EH (cell line): ENCODE measurements around the gene STK4.

Experiments
- DNase-seq: peaks from one replicate; pipeline ENCODE4 v3.0.0-alpha.2; 2015; ENCODE audit warnings: low read depth

STK4 gene

DNA sequence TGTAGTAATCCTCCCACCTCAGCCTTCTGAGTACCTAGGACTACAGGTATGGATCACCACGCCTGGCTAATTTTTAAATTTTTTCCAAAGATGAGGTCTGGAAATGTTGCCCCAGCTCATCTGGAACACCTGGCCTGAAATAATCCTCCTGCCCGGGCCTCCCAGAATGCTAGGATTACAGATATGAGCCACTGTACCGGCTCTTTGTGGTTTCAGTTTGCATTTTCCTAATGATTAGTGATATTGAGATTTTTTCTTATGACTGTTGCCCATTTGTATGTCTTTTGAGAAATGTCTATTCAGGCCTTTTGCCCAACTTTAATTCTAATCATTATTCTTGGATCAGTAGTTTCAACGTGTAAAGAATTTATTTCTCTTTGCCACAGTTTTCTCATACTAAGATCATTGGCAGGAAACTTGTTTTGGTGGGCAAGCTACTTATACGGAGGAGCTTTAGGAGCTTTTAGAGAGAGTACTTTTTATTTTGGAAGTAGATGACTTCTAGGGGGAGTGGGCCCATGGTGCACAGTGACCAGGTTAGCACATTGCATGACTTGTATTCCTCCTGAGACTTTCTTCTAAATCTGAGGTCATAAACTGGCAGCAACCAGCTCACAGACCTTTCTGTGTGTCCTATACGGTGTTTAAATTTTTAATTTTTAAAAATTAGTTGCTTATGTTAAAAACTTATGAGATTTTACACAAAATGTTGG is 62.3 kb downstream of the STK4 start:
- DNase-seq, result no peak

DNA sequence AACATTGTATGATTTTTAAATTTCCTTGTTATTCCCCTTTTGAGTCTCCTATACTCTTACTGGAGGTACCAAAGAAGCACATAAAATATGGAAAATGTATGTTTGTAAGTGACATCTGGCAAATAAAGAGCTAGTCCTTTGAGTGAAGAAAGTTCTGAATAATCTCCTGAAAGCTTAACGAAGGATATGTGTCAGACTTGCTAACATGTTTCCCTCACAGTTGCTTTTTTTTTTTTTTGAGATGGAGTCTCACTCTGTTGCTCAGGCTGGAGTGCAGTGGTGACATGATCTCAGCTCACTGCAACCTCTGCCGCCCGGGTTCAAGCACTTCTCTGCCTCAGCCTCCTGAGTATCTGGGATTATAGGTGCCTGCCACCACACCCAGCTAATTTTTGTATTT is 63.6 kb downstream of the STK4 start:
- no peak for DNase-seq

DNA sequence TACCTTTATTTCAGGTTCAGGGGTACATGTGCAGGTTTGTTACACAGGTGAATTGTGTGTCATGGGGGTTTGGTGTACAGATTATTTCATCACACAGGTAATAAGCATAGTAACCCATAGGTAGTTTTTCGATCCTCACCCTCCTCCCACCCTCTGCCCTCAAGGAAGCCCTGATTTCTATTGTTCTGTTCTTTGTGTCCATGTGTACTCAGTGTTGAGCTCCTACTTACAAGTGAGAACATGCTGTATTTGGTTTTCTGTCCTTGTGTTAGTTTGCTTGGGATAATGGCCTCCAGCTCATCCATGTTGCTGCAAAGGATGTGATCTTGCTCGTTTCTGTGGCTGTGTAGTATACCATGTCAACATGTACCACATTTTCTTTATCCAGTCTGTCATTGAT is 66.0 kb downstream of the STK4 start:
- DNase-seq, result no peak

DNA sequence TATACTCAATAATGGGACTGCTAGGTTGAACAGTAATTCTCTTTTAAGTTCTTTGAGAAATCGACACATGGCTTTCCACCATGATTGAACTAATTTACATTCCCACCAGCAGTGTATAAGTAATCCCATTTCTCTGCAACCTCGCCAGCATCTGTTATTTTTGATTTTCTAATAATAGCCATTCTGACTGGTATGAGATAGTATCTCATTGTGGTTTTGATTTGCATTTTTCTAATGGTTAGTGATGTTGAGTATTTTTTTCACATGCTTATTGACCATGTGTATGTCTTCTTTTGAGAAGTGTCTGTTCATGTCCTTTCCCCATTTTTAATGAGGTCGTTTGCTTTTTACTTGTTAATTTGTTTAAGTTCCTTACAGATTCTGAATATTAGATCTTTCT is 66.5 kb downstream of the STK4 start:
- peak; percentile 78 for DNase-seq

DNA sequence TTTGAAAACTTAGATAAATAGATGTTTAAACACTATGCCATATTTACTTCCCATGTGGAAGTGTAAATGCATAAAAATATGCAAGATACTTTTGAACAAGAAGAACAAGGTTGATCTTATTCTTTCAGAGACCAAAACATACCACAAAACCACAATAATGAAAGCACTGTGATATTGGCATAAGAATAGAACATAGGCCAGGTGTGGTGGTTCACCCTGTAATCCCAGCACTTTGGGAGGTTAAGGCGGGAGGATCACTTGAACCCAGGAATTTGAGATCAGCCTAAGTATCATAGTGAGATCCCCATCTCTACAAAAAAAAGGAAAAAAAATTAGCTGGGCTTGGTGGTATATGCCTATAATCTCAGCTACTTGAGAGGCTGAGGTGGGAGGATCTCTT is 68.1 kb downstream of the STK4 start:
- no peak for DNase-seq

DNA sequence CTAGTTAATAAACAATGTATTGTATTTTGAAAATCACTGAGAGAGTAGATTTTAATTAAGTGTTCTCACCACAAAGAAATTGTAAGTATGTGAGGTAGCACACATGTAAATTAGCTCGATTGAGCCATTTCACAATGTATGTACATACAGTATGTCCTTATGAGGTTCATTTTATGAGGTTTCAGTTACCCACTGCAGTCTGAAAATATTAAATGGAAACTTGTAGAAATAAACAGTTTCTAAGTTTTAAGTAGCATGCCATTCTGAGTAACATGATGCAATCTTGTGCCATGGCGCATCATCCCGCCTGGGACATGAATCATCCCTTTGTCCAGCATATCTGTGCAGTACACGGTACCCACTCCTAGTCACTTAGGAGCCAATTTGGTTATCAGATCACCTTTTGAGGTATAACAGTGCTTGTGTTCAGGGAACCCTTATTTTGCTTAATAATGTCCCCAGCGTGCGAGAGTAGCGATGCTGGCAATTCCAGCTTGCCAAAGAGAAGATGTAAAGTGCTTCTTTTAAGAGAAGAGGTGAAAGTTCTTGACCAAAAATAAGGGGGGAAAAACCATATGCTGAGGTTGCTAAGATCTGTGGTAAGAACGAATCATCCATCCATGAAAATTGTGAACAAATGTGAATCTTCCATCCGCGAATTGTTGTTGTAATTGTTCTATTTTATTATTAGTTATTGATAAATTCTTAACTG is 69.9 kb downstream of the STK4 start:
- peak; percentile 91 for DNase-seq

DNA sequence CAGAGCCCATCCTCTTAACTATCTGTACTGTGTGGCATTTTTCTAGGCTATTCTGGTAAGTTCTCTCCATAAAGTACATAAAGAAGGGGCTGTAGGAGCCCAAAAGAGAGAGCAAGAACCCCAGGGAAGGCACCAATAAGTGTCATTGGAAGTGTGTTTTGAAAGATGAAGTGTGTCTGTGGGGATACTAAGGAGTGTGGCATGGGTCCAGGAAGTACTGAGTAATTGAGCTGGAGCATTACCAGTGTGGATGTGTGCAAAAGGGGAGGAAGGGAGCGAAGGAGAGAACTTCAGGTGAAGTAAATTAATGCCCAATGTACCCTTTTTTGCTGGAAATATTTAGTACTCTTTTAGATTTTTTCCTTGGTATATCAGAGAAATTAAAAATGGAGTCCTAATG is 70.7 kb downstream of the STK4 start:
- DNase-seq, result peak; percentile 73

DNA sequence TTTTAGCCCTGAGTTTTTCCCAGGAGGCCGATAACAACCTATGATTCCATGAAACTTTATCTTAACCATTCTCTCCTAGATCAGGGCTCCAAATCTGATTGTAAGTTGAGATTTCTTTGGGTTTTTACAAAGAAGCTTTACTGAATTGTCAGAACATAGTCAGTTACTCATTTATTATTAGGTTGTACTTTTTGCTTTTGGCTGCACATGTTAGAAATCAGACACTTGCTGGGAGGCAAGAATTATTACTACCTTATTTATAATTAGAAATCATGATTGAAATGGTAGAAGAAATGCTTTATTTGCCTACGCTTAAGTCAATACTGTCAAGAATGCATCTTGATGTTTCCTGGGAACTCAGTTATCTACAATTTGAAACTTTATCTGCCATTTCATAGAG is 71.3 kb downstream of the STK4 start:
- DNase-seq, result no peak

DNA sequence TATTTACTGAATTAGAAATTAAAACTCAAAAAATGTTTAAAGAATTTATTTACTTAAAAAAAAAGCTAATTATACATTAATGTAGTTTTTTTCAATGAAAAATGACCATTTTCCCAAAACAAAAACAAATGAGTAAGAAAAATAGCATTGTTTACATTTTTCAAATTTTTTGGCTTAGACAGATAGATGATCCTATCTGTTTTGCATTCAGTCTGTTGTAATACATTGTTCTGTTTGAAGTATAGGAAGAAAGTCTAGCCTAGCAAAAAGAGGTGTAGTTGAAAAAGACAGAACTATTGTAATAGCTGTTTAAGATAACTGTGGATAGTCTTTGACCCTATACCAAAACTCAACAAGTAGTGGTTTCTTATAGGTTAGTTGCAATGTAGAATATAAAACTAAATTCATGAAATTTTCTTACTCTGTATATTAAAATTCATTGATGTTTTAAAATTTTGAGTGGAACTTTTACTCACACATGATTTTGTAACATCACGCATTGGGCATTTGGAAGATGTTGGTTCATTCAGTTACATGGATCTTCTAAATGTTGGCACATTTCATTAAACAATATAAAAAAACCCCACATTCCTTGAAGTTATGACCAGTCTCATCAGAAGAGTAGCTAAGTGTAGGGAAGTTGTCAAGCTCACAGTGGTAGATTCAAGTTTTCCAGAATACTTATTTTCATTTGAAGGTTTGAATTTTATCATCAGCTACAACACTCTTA is 72.6 kb downstream of the STK4 start:
- peak; percentile 44 for DNase-seq

DNA sequence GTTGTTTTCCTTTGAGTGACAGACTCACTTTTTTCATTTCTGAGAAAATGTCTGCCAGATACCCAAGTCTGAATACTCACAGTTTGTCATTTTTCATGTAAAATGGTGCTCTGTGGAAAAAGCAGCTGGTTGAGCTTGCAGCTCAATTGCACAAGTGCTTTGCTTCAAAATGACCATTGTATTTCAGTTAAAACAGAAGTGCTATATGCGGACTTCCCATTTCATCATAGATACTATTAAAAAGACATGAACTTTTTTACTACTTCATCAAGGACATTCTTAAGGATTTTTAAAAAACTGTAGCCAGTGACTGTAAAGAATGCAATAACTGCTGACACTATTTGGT is 73.1 kb downstream of the STK4 start:
- no peak for DNase-seq

DNA sequence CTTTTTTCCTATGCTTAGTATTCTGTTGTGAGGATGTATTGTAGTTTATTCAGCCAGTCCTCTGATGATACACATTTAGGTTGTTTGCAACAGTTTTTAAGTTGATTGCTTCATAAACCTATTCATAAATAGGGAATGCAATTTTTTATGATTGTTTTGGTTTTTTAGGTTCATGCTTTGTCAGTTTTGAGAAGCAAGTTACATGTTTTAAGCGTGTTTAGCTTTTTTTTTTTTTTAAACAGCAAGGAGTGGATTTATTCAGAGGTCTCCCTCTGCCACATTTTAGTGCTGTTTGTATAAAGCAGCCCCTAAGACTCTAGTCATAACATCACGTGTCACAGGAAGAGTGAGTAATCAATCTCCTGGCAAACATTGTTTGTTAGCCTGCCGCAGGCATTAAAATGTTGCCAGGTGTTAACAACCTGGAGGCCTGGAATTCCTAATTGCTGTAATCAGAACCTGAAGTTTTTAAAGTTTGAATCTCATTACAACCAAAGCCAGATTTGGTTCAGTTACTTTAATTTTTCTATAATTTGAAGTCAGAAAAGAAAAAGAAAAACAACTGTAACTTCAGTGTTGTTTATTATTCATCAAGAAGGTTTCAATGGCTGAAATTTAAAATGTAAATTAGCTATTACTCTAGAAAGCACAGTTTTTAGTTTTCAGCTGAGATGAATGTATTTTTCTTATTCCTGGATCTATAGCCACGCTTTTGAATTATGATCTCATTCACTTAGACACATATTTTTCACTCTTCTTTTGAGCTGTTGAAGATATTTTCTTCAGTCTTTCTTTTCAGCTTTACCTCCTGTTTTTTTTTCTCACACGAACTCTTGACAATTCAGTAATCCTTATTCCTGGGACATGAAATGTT is 75.4 kb downstream of the STK4 start:
- DNase-seq, result peak; percentile 58

DNA sequence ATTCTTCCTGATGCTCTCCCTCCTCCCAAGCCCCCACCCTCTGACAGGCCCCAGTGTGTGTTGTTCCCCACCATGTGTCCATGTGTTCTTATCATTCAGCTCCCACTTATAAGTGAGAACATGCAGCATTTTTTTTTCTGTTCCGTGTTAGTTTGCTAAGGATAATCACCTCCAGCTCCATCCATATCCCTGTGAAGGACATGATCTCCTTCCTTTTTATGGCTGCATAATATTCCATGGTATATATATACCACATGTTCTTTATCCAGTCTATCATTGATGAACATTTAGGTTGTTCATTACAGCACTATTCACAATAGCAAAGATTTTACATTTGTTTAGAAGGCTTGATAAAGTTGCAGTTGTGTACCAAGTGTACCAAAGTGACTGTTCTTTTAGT is 76.7 kb downstream of the STK4 start:
- no peak for DNase-seq

DNA sequence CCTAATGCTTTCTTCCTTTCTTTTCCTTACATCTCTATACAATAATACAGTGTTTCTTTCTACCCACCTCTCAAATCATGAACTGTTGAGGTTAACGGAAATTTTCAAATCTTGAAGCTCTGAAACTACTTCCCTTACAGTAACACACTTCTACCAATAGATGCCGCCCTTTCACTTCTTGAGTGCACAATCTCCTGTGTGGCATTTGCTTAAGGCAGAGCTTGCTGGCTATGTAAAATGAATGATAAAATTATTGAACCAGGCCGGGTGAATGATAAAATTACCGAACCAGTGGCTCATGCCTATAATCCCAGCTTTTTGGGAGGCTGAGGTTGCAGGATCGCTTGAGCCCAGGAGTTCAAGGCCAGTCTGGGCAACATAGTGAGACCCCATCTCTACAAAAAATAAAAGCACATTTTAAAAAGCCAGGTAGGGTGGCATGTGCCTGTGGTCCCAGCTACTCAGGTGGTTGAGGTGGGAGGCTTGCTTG is 77.8 kb downstream of the STK4 start:
- peak; percentile 81 for DNase-seq

DNA sequence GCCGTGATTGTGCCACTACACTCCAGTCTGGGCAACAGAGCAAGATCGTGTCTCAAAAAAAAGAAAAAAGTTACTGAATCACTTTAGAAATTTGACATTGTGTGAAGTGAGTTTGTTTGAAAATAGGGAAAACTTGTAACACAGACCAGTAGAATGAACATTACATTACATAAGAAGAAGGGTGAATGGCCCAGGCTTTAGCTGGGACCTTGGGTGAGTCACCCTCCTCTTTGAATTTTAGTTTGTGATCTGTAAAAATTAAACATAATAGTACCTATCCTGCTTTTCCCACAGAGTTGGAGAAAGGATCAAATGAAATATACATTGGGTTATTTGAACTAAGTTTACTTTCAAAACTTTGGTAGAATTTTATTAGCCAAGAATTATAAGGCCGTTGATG is 78.3 kb downstream of the STK4 start:
- peak; percentile 17 for DNase-seq

DNA sequence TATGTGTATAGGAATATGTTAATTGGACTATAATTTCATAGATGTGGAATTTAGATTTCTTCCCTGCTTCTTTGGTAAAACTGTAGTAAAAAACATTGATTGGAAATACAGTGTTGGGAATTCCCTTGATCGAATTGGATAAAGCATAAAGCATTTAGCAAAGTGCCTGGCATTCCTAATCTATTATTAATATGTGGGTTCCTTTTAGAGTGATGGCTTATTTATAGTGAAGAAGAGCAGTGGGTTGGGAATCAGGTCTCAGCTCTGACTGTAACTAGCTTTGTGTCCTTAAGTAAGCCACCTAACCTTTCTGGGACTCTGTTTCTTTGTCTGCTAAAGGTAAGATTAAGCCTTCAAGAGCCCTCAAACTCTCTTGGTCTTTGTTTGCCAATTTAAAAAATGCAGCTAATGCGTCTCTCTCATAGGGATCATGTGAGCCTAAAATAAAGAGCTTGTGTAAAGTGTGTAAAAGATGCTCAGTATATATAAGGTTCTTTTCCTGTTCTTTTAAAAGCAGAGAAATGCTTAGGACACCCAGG is 81.3 kb downstream of the STK4 start:
- DNase-seq, result peak; percentile 30

DNA sequence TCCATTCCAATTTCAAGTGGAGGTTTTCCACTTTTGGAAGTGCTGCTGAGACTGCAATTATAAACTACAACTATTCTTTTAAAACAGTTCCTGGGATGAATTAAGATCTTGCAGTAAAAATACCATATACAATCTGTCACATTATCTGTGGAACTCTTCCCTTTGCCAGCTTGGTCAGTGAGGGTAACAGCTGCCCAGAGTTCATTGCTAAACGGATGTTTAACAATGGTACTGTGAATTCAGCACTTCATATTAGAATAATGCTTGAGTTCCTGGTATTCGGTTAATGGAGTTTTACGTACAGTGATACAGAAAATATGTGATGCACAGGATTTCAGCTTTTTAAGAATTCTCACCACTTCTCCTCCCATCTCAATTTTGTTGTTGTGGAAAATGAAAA is 83.1 kb downstream of the STK4 start:
- no peak for DNase-seq

DNA sequence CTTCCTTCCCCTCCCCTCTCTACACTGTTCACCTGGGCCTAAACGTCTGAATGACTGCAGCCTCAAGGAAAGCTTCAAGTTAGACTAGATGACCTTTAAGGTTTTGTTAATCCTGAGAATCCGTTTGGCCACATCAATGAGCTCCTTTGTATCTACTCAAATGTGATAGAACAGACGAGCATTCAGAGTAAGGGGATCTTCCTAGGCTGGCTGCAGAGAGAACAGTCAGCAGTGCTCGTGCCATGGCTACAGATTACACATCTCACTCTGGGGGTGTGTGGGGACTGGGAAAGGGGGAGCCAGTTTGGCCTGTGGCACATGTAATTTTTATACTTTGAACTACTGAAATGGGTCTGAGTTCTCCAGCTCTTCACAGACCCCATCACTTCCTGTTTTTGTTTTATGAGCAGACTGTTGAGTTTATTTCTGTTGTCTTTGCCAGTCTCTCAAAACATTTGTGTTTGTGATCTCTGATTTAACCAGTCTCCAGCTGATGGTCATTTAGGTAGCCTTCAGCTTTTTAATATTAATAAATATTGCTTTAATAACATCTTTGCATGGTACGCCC is 83.7 kb downstream of the STK4 start:
- no peak for DNase-seq

DNA sequence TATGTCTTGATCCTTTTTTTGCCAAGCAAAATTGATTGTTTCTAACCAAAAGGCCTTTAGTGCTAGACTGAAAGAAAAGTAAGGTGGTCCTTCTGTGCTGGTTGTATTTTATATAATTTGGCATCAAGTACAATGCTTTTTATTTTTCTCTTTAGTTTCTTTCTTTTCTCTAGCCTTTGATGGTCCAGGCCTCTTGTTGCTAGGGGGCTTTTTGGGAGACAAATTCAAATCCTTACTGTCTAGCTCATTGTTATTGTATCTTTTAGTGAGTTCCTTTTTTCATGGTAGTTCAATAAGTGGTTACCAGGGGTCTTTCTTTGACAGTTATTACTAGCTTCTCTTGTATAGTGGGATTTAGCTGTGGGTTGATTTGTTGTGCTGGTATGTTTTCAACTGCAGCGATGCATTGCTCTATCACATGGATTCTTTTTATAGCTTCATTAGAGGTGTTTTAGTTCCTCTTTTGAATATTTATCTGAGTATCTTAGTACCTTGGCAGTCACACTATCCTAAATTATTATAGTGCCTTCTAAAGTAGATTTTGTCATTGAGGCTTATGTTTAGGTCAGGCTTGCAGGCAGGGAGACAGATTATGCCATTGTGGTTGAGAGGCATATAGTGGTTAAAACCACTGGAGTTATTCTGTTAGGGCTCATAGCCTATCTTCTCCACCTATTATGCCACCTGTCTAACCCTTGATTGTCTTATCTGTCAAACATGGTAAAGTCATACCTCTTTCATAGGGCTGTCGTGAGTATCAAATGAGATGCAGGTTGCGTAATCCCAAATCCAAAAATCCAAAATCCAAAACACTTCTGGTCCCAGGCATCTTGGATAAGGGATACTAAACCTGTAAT is 85.1 kb downstream of the STK4 start:
- no peak for DNase-seq

DNA sequence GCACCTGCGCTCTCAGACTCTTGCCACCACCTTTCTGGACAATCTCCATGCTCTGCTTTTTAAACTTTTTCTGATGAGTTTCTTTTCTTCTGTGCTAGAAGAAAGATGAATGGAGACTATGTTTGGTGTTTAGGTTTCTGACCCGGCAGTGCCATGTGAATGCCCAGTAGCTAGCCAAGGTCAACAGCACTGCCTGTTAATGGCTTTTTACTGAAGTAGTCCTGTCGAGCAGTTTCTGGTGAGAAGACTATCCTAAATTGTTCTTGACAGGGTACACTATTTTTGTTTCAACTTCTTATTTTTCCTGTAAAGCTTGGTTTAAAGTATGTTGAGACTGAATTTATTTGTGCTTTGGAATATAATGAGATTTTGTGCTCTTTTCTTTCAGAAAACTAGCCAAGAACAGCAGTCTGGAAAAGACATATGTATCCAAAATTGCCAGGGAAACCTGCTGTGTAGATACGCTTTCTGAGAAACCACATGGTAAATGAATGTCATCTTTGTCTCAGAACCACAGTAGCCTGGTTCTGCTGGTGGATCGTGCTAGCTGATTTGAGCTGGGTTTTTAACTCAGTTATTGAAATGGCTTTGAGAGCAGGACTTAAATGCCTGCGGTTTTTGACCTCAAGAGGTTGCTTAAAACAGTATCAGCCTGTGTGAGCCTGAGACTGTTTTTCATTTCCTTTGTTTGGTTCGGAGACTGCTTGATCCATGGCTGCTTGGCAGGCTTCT is 86.6 kb downstream of the STK4 start:
- DNase-seq, result peak; percentile 91
